Measurements from ENCODE around the gene LIMK2. TPM values are rescaled to one million over a fixed set of nuclear protein-coding genes. Genes with fewer than 3 reads are reported as not detected.

The LIMK2 gene
- polyA plus RNA-seq, 1 donor (not counting 4 experiments of a cell fraction or from before 2014, with no cell fraction given) = 42.6 TPM

DNA sequence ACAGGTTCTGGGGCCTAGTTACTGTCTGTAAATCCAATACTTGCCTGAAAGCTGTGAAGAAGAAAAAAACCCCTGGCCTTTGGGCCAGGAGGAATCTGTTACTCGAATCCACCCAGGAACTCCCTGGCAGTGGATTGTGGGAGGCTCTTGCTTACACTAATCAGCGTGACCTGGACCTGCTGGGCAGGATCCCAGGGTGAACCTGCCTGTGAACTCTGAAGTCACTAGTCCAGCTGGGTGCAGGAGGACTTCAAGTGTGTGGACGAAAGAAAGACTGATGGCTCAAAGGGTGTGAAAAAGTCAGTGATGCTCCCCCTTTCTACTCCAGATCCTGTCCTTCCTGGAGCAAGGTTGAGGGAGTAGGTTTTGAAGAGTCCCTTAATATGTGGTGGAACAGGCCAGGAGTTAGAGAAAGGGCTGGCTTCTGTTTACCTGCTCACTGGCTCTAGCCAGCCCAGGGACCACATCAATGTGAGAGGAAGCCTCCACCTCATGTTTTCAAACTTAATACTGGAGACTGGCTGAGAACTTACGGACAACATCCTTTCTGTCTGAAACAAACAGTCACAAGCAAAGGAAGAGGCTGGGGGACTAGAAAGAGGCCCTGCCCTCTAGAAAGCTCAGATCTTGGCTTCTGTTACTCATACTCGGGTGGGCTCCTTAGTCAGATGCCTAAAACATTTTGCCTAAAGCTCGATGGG lies 66.7 kb downstream of the LIMK2 start:
- FAIRE-seq = no peak
- no peaks in the 10 kb centered on the region for H3K27me3 ChIP-seq (ENCODE audit: control insufficient read depth, extremely low read depth, insufficient read depth, low read length)
- dilution Hi-C loops (cut with MboI; ENCODE audit: extremely low pct_ligation_motif_present, low sequenced_read_pairs) = no loop called here
- no peak for DNase-seq (ENCODE audit: low read depth, low spot score)
- TF ChIP-seq CTCF (optimal IDR thresholded peaks at IDR 0.05 in 1 of 3, IDR thresholded peaks at IDR 0.05 in 1 of 3, conservative IDR thresholded peaks at IDR 0.05 in 1 of 3; ENCODE audit: extremely low read depth in 1 of 3, insufficient read depth in 2 of 3, low read length in 3 of 3) = no peak
- H3K9me3 ChIP-seq (ENCODE audit: control insufficient read depth, low read depth, low read length) = no peaks in the 10 kb centered on the region
- H3K4me1 ChIP-seq (ENCODE audit: control insufficient read depth, extremely low read depth, insufficient read depth, low read length) = peaks cover 3% of the 10 kb centered on the region
- no peak overlapping the region for H2AFZ ChIP-seq (ENCODE audit: control insufficient read depth, low read length)
- H3K36me3 ChIP-seq (ENCODE audit: control insufficient read depth in 2 of 2, extremely low read depth in 1 of 2, insufficient read depth in 2 of 2, low read length in 2 of 2) = peaks cover 32 to 52% of the 10 kb centered on the region in 2 experiments
- no peak overlapping the region for H3K4me2 ChIP-seq (ENCODE audit: control insufficient read depth, extremely low read depth, insufficient read depth, low read depth, low read length)
- H4K20me1 ChIP-seq (ENCODE audit: control insufficient read depth, extremely low read depth, insufficient read depth, low read length) = no peaks in the 10 kb centered on the region
- H3K9me1 ChIP-seq (ENCODE audit: control insufficient read depth, extremely low read depth, insufficient read depth, low read length) = no peaks in the 10 kb centered on the region
- H3K4me3 ChIP-seq (ENCODE audit: control insufficient read depth in 2 of 3, extremely low read depth in 1 of 3, insufficient read depth in 2 of 3, low read depth in 1 of 3, low read length in 3 of 3) = no peak overlapping the region
- H3K9ac ChIP-seq (ENCODE audit: control insufficient read depth, extremely low read depth, insufficient read depth, low read length) = no peak overlapping the region
- H3K27ac ChIP-seq (ENCODE audit: control insufficient read depth, insufficient read depth, low read length) = no peak overlapping the region
- H3K79me2 ChIP-seq (ENCODE audit: control insufficient read depth, insufficient read depth, low read length) = no peaks in the 10 kb centered on the region

- dilution Hi-C loops (cut with MboI; ENCODE audit: extremely low pct_ligation_motif_present, low sequenced_read_pairs) = no loop called here
- TF ChIP-seq EZH2 (IDR thresholded peaks at IDR 0.05; ENCODE audit: low read length) = no peak
- no peak for TF ChIP-seq CTCF (optimal IDR thresholded peaks at IDR 0.05 in 1 of 3, IDR thresholded peaks at IDR 0.05 in 1 of 3, conservative IDR thresholded peaks at IDR 0.05 in 1 of 3; ENCODE audit: extremely low read depth in 1 of 3, insufficient read depth in 2 of 3, low read length in 3 of 3)
- peaks cover 30 to 48% of the 10 kb centered on the region in 2 experiments for H3K36me3 ChIP-seq (ENCODE audit: control insufficient read depth in 2 of 2, extremely low read depth in 1 of 2, insufficient read depth in 2 of 2, low read length in 2 of 2)
These were observed 67.2 kb downstream of the LIMK2 start for GRCh38 chr22:31279327-31279669.

More at GRCh38 chr22:31279327-31279669, 67.2 kb downstream of the LIMK2 start:
- H3K79me2 ChIP-seq (ENCODE audit: control insufficient read depth, insufficient read depth, low read length) = no peaks in the 10 kb centered on the region
- no peaks in the 10 kb centered on the region for H3K9me1 ChIP-seq (ENCODE audit: control insufficient read depth, extremely low read depth, insufficient read depth, low read length)
- H3K27ac ChIP-seq (ENCODE audit: control insufficient read depth, insufficient read depth, low read length) = no peak overlapping the region
- no peaks in the 10 kb centered on the region for H3K9me3 ChIP-seq (ENCODE audit: control insufficient read depth, low read depth, low read length)
- no peaks in the 10 kb centered on the region for H4K20me1 ChIP-seq (ENCODE audit: control insufficient read depth, extremely low read depth, insufficient read depth, low read length)
- peaks cover 3% of the 10 kb centered on the region for H3K4me1 ChIP-seq (ENCODE audit: control insufficient read depth, extremely low read depth, insufficient read depth, low read length)
- DNase-seq (ENCODE audit: low read depth, low spot score) (no peak), FAIRE-seq (no peak)
- no peak overlapping the region for H3K9ac ChIP-seq (ENCODE audit: control insufficient read depth, extremely low read depth, insufficient read depth, low read length)
- no peak overlapping the region for H2AFZ ChIP-seq (ENCODE audit: control insufficient read depth, low read length)
- no peak overlapping the region for H3K4me2 ChIP-seq (ENCODE audit: control insufficient read depth, extremely low read depth, insufficient read depth, low read depth, low read length)
- H3K4me3 ChIP-seq (ENCODE audit: control insufficient read depth in 2 of 3, extremely low read depth in 1 of 3, insufficient read depth in 2 of 3, low read depth in 1 of 3, low read length in 3 of 3) = no peak overlapping the region
- H3K27me3 ChIP-seq (ENCODE audit: control insufficient read depth, extremely low read depth, insufficient read depth, low read length) = no peaks in the 10 kb centered on the region
